Adipose tissue (tissue), 3 donors: ENCODE measurements around the gene ZNF385D. TPM values are rescaled to one million over a fixed set of nuclear protein-coding genes. Genes with fewer than 3 reads are reported as not detected.

Source experiments
- H3K27ac ChIP-seq: one replicate; pipeline ENCODE4 v1.5.1; 2013; ENCODE audit warnings: low read depth, low read length
- WGBS, 3 donors: extraction: QIAGEN DNeasy Blood & Tissue Kit; methylation state at CpG; one replicate each; pipeline ENCODE4 v1.1.7; 2013; 5-methylcytosine and 5-hydroxymethylcytosine counted together
- polyA plus RNA-seq, 3 donors: library from polyadenylated mRNA; stranded (reverse); fragments of 200-250 nt; gene quantifications; one replicate each; pipeline ENCODE4 v1.2.3, GENCODE V29; 2013
- donor health status: healthy with polysubstance abuse.
- donor health status: Bipolar disorder and iron deficiency.
- donor health status: healthy.

ZNF385D gene
- polyA plus RNA-seq, 3 donors, result 0.49 to 3.9 (median 3.9) TPM

GRCh38 chr3:21705769-21706168 lies 45.2 kb downstream of the ZNF385D start:
- H3K27ac ChIP-seq, result no peak overlapping the region
- 49 to 56% (median 50%) methylated on average over 3 of the region's 3 CpGs for WGBS, 3 donors

GRCh38 chr3:21704796-21705195 lies 46.2 kb downstream of the ZNF385D start:
- 64 to 91% (median 86%) methylated on average over 1 of the region's 1 CpG for whole genome bisulfite sequencing, 3 donors
- H3K27ac ChIP-seq, result no peak overlapping the region

GRCh38 chr3:21703291-21703690 lies 47.7 kb downstream of the ZNF385D start:
- WGBS, 3 donors, result 42 to 81% (median 78%) methylated on average over 2 of the region's 2 CpGs
- H3K27ac ChIP-seq, result no peak overlapping the region

GRCh38 chr3:21697707-21698106 lies 53.3 kb downstream of the ZNF385D start:
- WGBS, 3 donors, result 74 to 77% (median 76%) methylated on average over 3 of the region's 3 CpGs
- no peak overlapping the region for H3K27ac ChIP-seq

GRCh38 chr3:21694506-21694905 lies 56.5 kb downstream of the ZNF385D start:
- no peak overlapping the region for H3K27ac ChIP-seq
- 81 to 86% (median 84%) methylated on average over 4 of the region's 4 CpGs for WGBS, 3 donors

- 58 to 84% (median 69%) methylated on average over 6 of the region's 6 CpGs for WGBS, 3 donors
- H3K27ac ChIP-seq, result no peak overlapping the region
Observed at GRCh38 chr3:21691036-21691435, 60.0 kb downstream of the ZNF385D start.

GRCh38 chr3:21682206-21682605 lies 68.8 kb downstream of the ZNF385D start:
- no peak overlapping the region for H3K27ac ChIP-seq

- 53 to 77% (median 71%) methylated on average over 3 of the region's 3 CpGs for WGBS, 3 donors
Observed at GRCh38 chr3:21673393-21673792, 77.6 kb downstream of the ZNF385D start.

GRCh38 chr3:21672303-21672702 lies 78.7 kb downstream of the ZNF385D start:
- WGBS, 3 donors, result 35 to 70% (median 57%) methylated on average over 1 of the region's 1 CpG
- no peak overlapping the region for H3K27ac ChIP-seq

More at GRCh38 chr3:21673393-21673792, 77.6 kb downstream of the ZNF385D start:
- no peak overlapping the region for H3K27ac ChIP-seq

- H3K27ac ChIP-seq, result no peak overlapping the region
- 77 to 89% (median 88%) methylated on average over 6 of the region's 6 CpGs for WGBS, 3 donors
Observed at GRCh38 chr3:21670386-21670785, 80.6 kb downstream of the ZNF385D start.

GRCh38 chr3:21668012-21668411 lies 83.0 kb downstream of the ZNF385D start:
- WGBS, 3 donors, result 71 to 78% (median 73%) methylated on average over 1 of the region's 1 CpG
- H3K27ac ChIP-seq, result no peak overlapping the region

- no peak overlapping the region for H3K27ac ChIP-seq
- 48 to 69% (median 68%) methylated on average over 6 of the region's 6 CpGs for WGBS, 3 donors
Observed at GRCh38 chr3:21665444-21666100, 85.4 kb downstream of the ZNF385D start.

GRCh38 chr3:21664996-21665395 lies 86.0 kb downstream of the ZNF385D start:
- H3K27ac ChIP-seq, result no peak overlapping the region
- 94 to 95% (median 94%) methylated on average over 3 of the region's 3 CpGs for WGBS, 3 donors

GRCh38 chr3:21662403-21662802 lies 88.6 kb downstream of the ZNF385D start:
- WGBS, 3 donors, result 76 to 94% (median 91%) methylated on average over 2 of the region's 2 CpGs
- no peak overlapping the region for H3K27ac ChIP-seq

- 49 to 66% (median 62%) methylated on average over 1 of the region's 1 CpG for WGBS, 3 donors
- no peak overlapping the region for H3K27ac ChIP-seq
Observed at GRCh38 chr3:21654662-21655061, 96.3 kb downstream of the ZNF385D start.

- WGBS, 3 donors, result 68 to 76% (median 73%) methylated on average over 5 of the region's 5 CpGs
- H3K27ac ChIP-seq, result no peak overlapping the region
Observed at GRCh38 chr3:21654241-21654640, 96.8 kb downstream of the ZNF385D start.

- WGBS, 3 donors, result 70 to 75% (median 71%) methylated on average over 1 of the region's 1 CpG
- H3K27ac ChIP-seq, result no peak overlapping the region
Observed at GRCh38 chr3:21649519-21649918, 101.5 kb downstream of the ZNF385D start.

GRCh38 chr3:21647961-21648360 lies 103.0 kb downstream of the ZNF385D start:
- no peak overlapping the region for H3K27ac ChIP-seq
- WGBS, 3 donors, result 72 to 87% (median 84%) methylated on average over 4 of the region's 4 CpGs

- WGBS, 3 donors, result 35 to 59% (median 37%) methylated on average over 4 of the region's 4 CpGs
- H3K27ac ChIP-seq, result no peak overlapping the region
Observed at GRCh38 chr3:21645121-21645897, 105.7 kb downstream of the ZNF385D start.

GRCh38 chr3:21644268-21644667 lies 106.7 kb downstream of the ZNF385D start:
- no peak overlapping the region for H3K27ac ChIP-seq
- 57 to 81% (median 79%) methylated on average over 2 of the region's 2 CpGs for WGBS, 3 donors
